ENCODE measurements around the gene CSF2RB. TPM values are rescaled to one million over a fixed set of nuclear protein-coding genes. Genes with fewer than 3 reads are reported as not detected.

CSF2RB gene
- polyA plus RNA-seq, 1 experiment: not detected

DNA sequence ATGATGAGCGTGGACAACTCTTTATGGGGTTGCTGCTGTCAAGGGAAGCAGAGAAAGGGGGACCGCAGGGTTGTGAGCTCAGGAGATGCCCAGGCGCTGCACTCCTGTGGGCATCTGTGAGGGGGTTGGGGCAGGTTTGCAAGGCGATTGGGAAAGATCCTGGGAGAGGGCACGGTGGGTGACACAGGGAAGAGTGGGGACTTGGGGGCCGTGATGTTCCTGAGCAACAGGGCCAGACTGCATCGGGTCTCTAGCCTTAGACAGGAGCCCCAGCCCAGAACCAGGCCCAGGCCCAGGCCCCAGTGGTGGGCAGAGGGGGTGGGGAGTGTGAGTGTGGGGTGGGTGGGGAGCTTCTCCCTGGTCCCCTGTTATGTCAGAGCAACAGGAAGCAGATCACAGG lies 38.3 kb downstream of the CSF2RB start:
- POLR2A ChIA-PET: no interaction called here
- Histone ChIP-seq H3K27ac (ENCODE audit: low read depth, low read length) (no peak overlapping the region), H3K9me3 (ENCODE audit: control insufficient read depth, insufficient read depth, low read length) (0 out of 2 replicates have a peak, but pooled peaks cover 2% of the 10 kb centered on the region), H3K27me3 (ENCODE audit: control insufficient read depth, insufficient read depth, low read length) (no peaks in the 10 kb centered on the region), H3K4me3 (ENCODE audit: low read depth, low read length) (no peak overlapping the region)
- no peak for DNase-seq (ENCODE audit: low read depth, low spot score)
- TF ChIP-seq, protein P1, sequence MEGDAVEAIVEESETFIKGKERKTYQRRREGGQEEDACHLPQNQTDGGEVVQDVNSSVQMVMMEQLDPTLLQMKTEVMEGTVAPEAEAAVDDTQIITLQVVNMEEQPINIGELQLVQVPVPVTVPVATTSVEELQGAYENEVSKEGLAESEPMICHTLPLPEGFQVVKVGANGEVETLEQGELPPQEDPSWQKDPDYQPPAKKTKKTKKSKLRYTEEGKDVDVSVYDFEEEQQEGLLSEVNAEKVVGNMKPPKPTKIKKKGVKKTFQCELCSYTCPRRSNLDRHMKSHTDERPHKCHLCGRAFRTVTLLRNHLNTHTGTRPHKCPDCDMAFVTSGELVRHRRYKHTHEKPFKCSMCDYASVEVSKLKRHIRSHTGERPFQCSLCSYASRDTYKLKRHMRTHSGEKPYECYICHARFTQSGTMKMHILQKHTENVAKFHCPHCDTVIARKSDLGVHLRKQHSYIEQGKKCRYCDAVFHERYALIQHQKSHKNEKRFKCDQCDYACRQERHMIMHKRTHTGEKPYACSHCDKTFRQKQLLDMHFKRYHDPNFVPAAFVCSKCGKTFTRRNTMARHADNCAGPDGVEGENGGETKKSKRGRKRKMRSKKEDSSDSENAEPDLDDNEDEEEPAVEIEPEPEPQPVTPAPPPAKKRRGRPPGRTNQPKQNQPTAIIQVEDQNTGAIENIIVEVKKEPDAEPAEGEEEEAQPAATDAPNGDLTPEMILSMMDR (IDR thresholded peaks at IDR 0.05; ENCODE audit: low read depth, low read length): no peak
- CTCF ChIA-PET: no interaction called here

GRCh38 chr22:36953239-36954080 lies 40.0 kb downstream of the CSF2RB start:
- Histone ChIP-seq H3K9me3 (ENCODE audit: control insufficient read depth, insufficient read depth, low read length) (0 out of 2 replicates have a peak, but pooled peaks cover 5% of the 10 kb centered on the region), H3K27me3 (ENCODE audit: control insufficient read depth, insufficient read depth, low read length) (no peaks in the 10 kb centered on the region), H3K27ac (ENCODE audit: low read depth, low read length) (no peak overlapping the region), H3K4me3 (ENCODE audit: low read depth, low read length) (no peak overlapping the region)
- DNase-seq (ENCODE audit: low read depth, low spot score): no peak
- CTCF ChIA-PET: interaction anchor here (1.6 kb wide), 1 partner anchor 97 kb away, joined by 4 read pairs; no protein-coding TSS in a partner anchor
- TF ChIP-seq, protein P1 (IDR thresholded peaks at IDR 0.05; ENCODE audit: low read depth, low read length): no peak
- POLR2A ChIA-PET: interaction anchor here (0.6 kb wide), 1 partner anchor 425 kb away, joined by 5 read pairs; no protein-coding TSS in a partner anchor

- DNase-seq (ENCODE audit: low read depth, low spot score): no peak
- Histone ChIP-seq H3K9me3 (ENCODE audit: control insufficient read depth, insufficient read depth, low read length) (0 out of 2 replicates have a peak, but pooled peaks cover 5% of the 10 kb centered on the region), H3K4me3 (ENCODE audit: low read depth, low read length) (no peak overlapping the region), H3K27ac (ENCODE audit: low read depth, low read length) (no peak overlapping the region), H3K27me3 (ENCODE audit: control insufficient read depth, insufficient read depth, low read length) (no peaks in the 10 kb centered on the region)
- ChIA-PET POLR2A (interaction anchor here (0.6 kb wide), 1 partner anchor 426 kb away, joined by 5 read pairs; no protein-coding TSS in a partner anchor), CTCF (interaction anchor here (1.6 kb wide), 1 partner anchor 98 kb away, joined by 4 read pairs; no protein-coding TSS in a partner anchor)
- TF ChIP-seq, protein P1 (IDR thresholded peaks at IDR 0.05; ENCODE audit: low read depth, low read length): no peak
Measured at GRCh38 chr22:36954251-36955014, 41.0 kb downstream of the CSF2RB start.

DNA sequence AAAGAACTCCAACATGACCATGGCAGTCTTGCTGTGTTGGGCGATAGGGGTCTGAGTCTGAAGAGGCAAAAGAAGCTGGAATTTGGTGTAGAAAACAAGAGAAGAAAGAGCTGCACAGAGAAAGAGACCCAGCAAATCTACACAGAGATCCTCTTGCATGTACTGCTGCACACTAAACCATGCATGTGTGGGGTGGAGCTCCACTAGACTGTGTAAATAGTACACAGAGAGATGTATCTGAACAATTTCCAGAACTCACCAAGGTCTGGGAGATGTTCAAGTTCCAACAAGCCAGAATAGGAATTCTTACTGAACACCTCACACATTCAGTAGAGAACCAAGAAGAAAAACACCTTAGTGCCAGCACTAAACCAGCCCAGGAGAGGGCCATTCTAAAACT lies 42.3 kb downstream of the CSF2RB start:
- Histone ChIP-seq H3K4me3 (ENCODE audit: low read depth, low read length) (no peak overlapping the region), H3K9me3 (ENCODE audit: control insufficient read depth, insufficient read depth, low read length) (0 out of 2 replicates have a peak, but pooled peaks cover 5% of the 10 kb centered on the region), H3K27ac (ENCODE audit: low read depth, low read length) (no peak overlapping the region), H3K27me3 (ENCODE audit: control insufficient read depth, insufficient read depth, low read length) (no peaks in the 10 kb centered on the region)
- TF ChIP-seq, protein P1 (IDR thresholded peaks at IDR 0.05; ENCODE audit: low read depth, low read length): no peak
- no peak for DNase-seq (ENCODE audit: low read depth, low spot score)
- ChIA-PET CTCF (no interaction called here), POLR2A (no interaction called here)
